ENCODE data around the gene CCNI. TPM values are rescaled to one million over a fixed set of nuclear protein-coding genes. Genes with fewer than 3 reads are reported as not detected.
A peak's percentile ranks its signal among the peaks of the same experiment; 100 is the strongest.

Gene CCNI
- polyA plus RNA-seq, 1 of the 3 experiments (the other 2 are of a cell fraction), result 56.8 TPM

DNA sequence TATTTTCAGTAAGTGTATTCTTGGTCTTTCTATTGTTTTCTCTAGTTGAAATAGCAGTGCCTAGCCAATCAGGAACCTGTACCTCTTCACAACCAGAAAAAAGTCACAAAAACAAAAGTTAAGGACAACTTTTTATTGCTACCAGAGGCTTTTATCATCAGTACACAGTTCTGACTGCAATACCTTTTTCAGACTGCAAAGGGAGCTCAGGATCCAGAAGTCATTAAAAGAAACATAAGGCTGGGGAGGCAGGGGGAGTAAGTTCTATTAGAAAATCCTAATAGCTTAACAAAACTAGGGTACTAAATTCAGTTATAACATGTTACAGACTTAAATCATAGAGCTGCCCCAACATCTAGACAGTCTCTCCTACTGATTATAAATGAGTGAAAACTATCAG is 28.8 kb downstream of the CCNI start:
- Histone ChIP-seq H3K9me2 (no peaks in the 10 kb centered on the region), H3K4me3 (ENCODE audit: low read depth in 2 of 2, low read length in 1 of 2) (no peak overlapping the region), H3K79me2 (ENCODE audit: insufficient read depth) (no peaks in the 10 kb centered on the region; the same call in 1 of the 2 replicates), H3K27me3 (ENCODE audit: insufficient read depth) (no peaks in the 10 kb centered on the region), H4K20me1 (ENCODE audit: insufficient read depth) (no peaks in the 10 kb centered on the region), H3K9ac (no peak overlapping the region), H2AFZ (ENCODE audit: low read depth) (no peak overlapping the region), H3K9me3 (no peaks in the 10 kb centered on the region), H3K4me2 (no peak overlapping the region), H3K4me1 (ENCODE audit: control insufficient read depth in 1 of 2, insufficient read depth in 2 of 2, low read depth in 1 of 2, low read length in 1 of 2) (peaks cover 0 to 7% of the 10 kb centered on the region in 2 experiments; a peak in 2 of 4 replicates), H3K27ac (ENCODE audit: low read depth in 2 of 2, low read length in 1 of 2) (peak overlapping the region in 1 of 2 experiments; percentile 9; a peak in 1 of 4 replicates), H3K36me3 (replicated peaks in 1 of 2; ENCODE audit: control insufficient read depth in 1 of 2, insufficient read depth in 2 of 2, low read length in 1 of 2) (peaks cover 60 to 73% of the 10 kb centered on the region in 2 experiments), H3F3A (replicated peaks; ENCODE audit: insufficient read depth) (peaks cover 73% of the 10 kb centered on the region)
- POLR2A ChIA-PET, result no interaction called here
- TF ChIP-seq GATA2 (CRISPR knock-in tag; IDR thresholded peaks at IDR 0.05) (no peak), GABPA (IDR thresholded peaks at IDR 0.05; ENCODE audit: low read depth) (no peak), FOSL2 (IDR thresholded peaks at IDR 0.05; ENCODE audit: borderline replicate concordance, low read depth) (no peak), EP300 (IDR thresholded peaks at IDR 0.05; ENCODE audit: borderline replicate concordance in 1 of 2, low read depth in 1 of 2, low read length in 1 of 2) (no peak), RXRA (IDR thresholded peaks at IDR 0.05; ENCODE audit: borderline replicate concordance, low read depth) (no peak), TCF12 (IDR thresholded peaks at IDR 0.05) (no peak), SIN3A (IDR thresholded peaks at IDR 0.05; ENCODE audit: borderline replicate concordance, low read depth, low read length) (no peak), NFIC (IDR thresholded peaks at IDR 0.05; ENCODE audit: borderline replicate concordance) (no peak), SMC3 (IDR thresholded peaks at IDR 0.05; ENCODE audit: low read depth, low read length) (peak; percentile 15; the same call in 1 of the 2 replicates), CHD2 (IDR thresholded peaks at IDR 0.05; ENCODE audit: low read length, partially characterized antibody) (no peak), YY1 (IDR thresholded peaks at IDR 0.05; ENCODE audit: low read depth) (no peak), MEF2A (IDR thresholded peaks at IDR 0.05; ENCODE audit: borderline replicate concordance, low read depth) (no peak), RAD21 (IDR thresholded peaks at IDR 0.05; ENCODE audit: low read length) (peak; percentile 44)
- TF ChIP-seq, protein P1, sequence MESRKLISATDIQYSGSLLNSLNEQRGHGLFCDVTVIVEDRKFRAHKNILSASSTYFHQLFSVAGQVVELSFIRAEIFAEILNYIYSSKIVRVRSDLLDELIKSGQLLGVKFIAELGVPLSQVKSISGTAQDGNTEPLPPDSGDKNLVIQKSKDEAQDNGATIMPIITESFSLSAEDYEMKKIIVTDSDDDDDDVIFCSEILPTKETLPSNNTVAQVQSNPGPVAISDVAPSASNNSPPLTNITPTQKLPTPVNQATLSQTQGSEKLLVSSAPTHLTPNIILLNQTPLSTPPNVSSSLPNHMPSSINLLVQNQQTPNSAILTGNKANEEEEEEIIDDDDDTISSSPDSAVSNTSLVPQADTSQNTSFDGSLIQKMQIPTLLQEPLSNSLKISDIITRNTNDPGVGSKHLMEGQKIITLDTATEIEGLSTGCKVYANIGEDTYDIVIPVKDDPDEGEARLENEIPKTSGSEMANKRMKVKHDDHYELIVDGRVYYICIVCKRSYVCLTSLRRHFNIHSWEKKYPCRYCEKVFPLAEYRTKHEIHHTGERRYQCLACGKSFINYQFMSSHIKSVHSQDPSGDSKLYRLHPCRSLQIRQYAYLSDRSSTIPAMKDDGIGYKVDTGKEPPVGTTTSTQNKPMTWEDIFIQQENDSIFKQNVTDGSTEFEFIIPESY (IDR thresholded peaks at IDR 0.05; ENCODE audit: borderline replicate concordance, low read depth), result no peak
- TF ChIP-seq, protein P2, sequence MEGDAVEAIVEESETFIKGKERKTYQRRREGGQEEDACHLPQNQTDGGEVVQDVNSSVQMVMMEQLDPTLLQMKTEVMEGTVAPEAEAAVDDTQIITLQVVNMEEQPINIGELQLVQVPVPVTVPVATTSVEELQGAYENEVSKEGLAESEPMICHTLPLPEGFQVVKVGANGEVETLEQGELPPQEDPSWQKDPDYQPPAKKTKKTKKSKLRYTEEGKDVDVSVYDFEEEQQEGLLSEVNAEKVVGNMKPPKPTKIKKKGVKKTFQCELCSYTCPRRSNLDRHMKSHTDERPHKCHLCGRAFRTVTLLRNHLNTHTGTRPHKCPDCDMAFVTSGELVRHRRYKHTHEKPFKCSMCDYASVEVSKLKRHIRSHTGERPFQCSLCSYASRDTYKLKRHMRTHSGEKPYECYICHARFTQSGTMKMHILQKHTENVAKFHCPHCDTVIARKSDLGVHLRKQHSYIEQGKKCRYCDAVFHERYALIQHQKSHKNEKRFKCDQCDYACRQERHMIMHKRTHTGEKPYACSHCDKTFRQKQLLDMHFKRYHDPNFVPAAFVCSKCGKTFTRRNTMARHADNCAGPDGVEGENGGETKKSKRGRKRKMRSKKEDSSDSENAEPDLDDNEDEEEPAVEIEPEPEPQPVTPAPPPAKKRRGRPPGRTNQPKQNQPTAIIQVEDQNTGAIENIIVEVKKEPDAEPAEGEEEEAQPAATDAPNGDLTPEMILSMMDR (IDR thresholded peaks at IDR 0.05), result peak; percentile 56
- CTCF ChIA-PET, result interaction anchor here (0.5 to 6.1 kb wide), 11 partner anchors 9 to 621 kb away, joined by 3 to 55 read pairs (median 3); no protein-coding TSS in a partner anchor
- DNase-seq, result peak; percentile 14

All from SK-N-SH (cell line).